A673 (cell line): ENCODE measurements around the gene COA1. TPM values are rescaled to one million over a fixed set of nuclear protein-coding genes. Genes with fewer than 3 reads are reported as not detected.

ENCODE experiments used
- BruUV-seq: library from RNA; stranded (reverse); fragments of 400-500 nt; replicated peaks from 2 replicates; lab custom pipeline; 2021; lab: Mats Ljungman, UMichigan
- CTCF ChIA-PET: fragments of 300-600 bp; sonication (Branson Sonifier 250); formaldehyde crosslinking; loops from one replicate; lab custom pipeline; 2022; ENCODE audit warnings: antibody characterized with exemption; lab: Charles Lee
- POLR2A ChIA-PET: fragments of 300-600 bp; sonication (Branson Sonifier 250); formaldehyde crosslinking; loops from one replicate; lab custom pipeline; 2022; ENCODE audit warnings: antibody characterized with exemption; ENCODE audit not compliant: low non-redundant PET; lab: Charles Lee
- DNase-seq: peaks from one replicate; pipeline ENCODE4 v3.0.0-alpha.2; 2015; ENCODE audit warnings: low spot score
- H3K27ac ChIP-seq: fragments of 200-600 bp; sonication (generic); 2 replicates; pipeline ENCODE4 v1.5.1; 2016; ENCODE audit warnings: mixed run types, low read depth, mild to moderate bottlenecking, mixed read lengths, antibody characterized with exemption, low read length; ENCODE audit not compliant: poor library complexity, severe bottlenecking
- H3K27me3 ChIP-seq: fragments of 200-600 bp; sonication (generic); replicated peaks from 2 replicates; pipeline ENCODE4 v1.6.1; 2017; ENCODE audit warnings: mixed run types, low read depth, mild to moderate bottlenecking, mixed read lengths, antibody characterized with exemption, low read length; ENCODE audit not compliant: insufficient read depth, poor library complexity
- H3K36me3 ChIP-seq: fragments of 200-600 bp; sonication (generic); 2 replicates; pipeline ENCODE4 v1.6.1; 2016; ENCODE audit warnings: mixed run types, mild to moderate bottlenecking, mixed read lengths, antibody characterized with exemption, low read length; ENCODE audit not compliant: insufficient read depth, poor library complexity, severe bottlenecking
- H3K4me1 ChIP-seq: fragments of 200-600 bp; sonication (generic); 2 replicates; pipeline ENCODE4 v1.6.1; 2017; ENCODE audit warnings: mixed run types, mild to moderate bottlenecking, mixed read lengths, antibody characterized with exemption, low read length; ENCODE audit not compliant: insufficient read depth, poor library complexity, severe bottlenecking
- H3K4me3 ChIP-seq: fragments of 200-600 bp; sonication (generic); 2 replicates; pipeline ENCODE4 v1.5.1; 2016; ENCODE audit warnings: low read depth, mixed run types, mild to moderate bottlenecking, mixed read lengths, low read length; ENCODE audit not compliant: poor library complexity, severe bottlenecking
- H3K9me3 ChIP-seq: fragments of 200-600 bp; sonication (generic); 2 replicates; pipeline ENCODE4 v1.6.1; 2016; ENCODE audit warnings: mixed run types, low read depth, mild to moderate bottlenecking, mixed read lengths, antibody characterized with exemption, low read length; ENCODE audit not compliant: poor library complexity, severe bottlenecking
- CTCF ChIP-seq: fragments of 300-800, 200-600 bp; sonication (generic); conservative IDR thresholded peaks from 2 replicates; pipeline ENCODE4 v1.5.1; 2017; ENCODE audit warnings: low read depth, mild to moderate bottlenecking, antibody characterized with exemption, low read length, moderate library complexity, mixed read lengths
- EZH2 ChIP-seq: fragments of 200-600 bp; sonication (generic); IDR thresholded peaks from 2 replicates; pipeline ENCODE4 v1.6.1; 2017; ENCODE audit warnings: borderline replicate concordance, low read depth, mild to moderate bottlenecking, mixed read lengths, antibody characterized with exemption, low read length; ENCODE audit not compliant: poor library complexity, severe bottlenecking
- intact Hi-C: fragments of 100-400 bp; cut with micrococcal nuclease; formaldehyde crosslinking; loops from one replicate; pipeline ENCODE4 v1.10.0; 2022; ENCODE audit not compliant: unreplicated experiment
- total RNA-seq: library from RNA; stranded (reverse); gene quantifications from 2 replicates; pipeline ENCODE4 v1.2.3, GENCODE V29; 2021

The COA1 gene
- total RNA-seq, 1 experiment from 2014 or later: 105 TPM

GRCh38 chr7:43637114-43637806, 92.1 kb downstream of the COA1 start:
- intact Hi-C loops: no loop called here
- Histone ChIP-seq H3K27me3 (no peaks in the 10 kb centered on the region), H3K4me1 (peaks cover 54% of the 10 kb centered on the region), H3K9me3 (no peaks in the 10 kb centered on the region), H3K27ac (peak overlapping the region; percentile 56), H3K4me3 (no peak overlapping the region), H3K36me3 (peaks cover 33% of the 10 kb centered on the region)
- peak; percentile 63 for DNase-seq
- TF ChIP-seq EZH2 (no peak), CTCF (no peak)
- ChIA-PET POLR2A (no interaction called here), CTCF (no interaction called here)
- BruUV-seq: no TSS peak

GRCh38 chr7:43636093-43636492, 93.2 kb downstream of the COA1 start:
- peaks cover 38% of the 10 kb centered on the region for H3K36me3 ChIP-seq
- H3K27me3 ChIP-seq: no peaks in the 10 kb centered on the region
- no peak for TF ChIP-seq CTCF
- no peak for TF ChIP-seq EZH2
- intact Hi-C loops: no loop called here
- H3K9me3 ChIP-seq: no peaks in the 10 kb centered on the region
- ChIA-PET CTCF (no interaction called here), POLR2A (no interaction called here)
- H3K27ac ChIP-seq: no peak overlapping the region
- DNase-seq: no peak
- no peak overlapping the region for H3K4me3 ChIP-seq
- H3K4me1 ChIP-seq: peaks cover 48% of the 10 kb centered on the region
- BruUV-seq: no TSS peak

- CTCF ChIA-PET: no interaction called here
- TF ChIP-seq CTCF: no peak
- TF ChIP-seq EZH2: no peak
- Histone ChIP-seq H3K4me1 (peaks cover 47% of the 10 kb centered on the region), H3K27ac (no peak overlapping the region), H3K36me3 (peaks cover 37% of the 10 kb centered on the region), H3K27me3 (no peaks in the 10 kb centered on the region), H3K4me3 (no peak overlapping the region), H3K9me3 (no peaks in the 10 kb centered on the region)
- intact Hi-C loops: no loop called here
- no peak for DNase-seq
- POLR2A ChIA-PET: no interaction called here
- BruUV-seq: no TSS peak
These were observed 94.9 kb downstream of the COA1 start for GRCh38 chr7:43634384-43634783.
